GM21423 (cell line): ENCODE data around the gene CDPF1.

Experiments
- ATAC-seq: cut with Tn5 transposase; IDR thresholded peaks from one replicate; pipeline ENCODE4 v1.9.1; 2021; ENCODE audit warnings: mild to moderate bottlenecking, moderate library complexity; ENCODE audit not compliant: unreplicated experiment

CDPF1 gene

DNA sequence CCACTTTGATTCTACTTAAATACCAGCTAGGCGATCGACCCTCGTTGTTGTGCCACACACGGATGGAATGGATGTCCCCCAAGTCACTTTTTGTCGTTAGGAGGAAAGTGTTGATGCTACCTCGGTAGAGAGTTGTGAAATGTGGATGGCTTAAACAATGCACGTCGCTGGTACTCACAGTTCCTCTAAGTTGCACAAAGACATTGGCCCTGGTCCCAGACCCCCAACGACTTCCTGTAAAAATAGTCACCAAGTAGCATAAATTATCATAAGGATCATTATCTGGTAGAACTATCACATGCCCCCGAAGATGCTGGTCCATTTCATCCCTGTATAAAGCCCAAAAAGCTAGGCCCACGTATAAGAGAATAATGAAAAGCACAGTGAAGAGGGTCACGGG is 9.3 kb upstream of the CDPF1 start:
- ATAC-seq: no peak

DNA sequence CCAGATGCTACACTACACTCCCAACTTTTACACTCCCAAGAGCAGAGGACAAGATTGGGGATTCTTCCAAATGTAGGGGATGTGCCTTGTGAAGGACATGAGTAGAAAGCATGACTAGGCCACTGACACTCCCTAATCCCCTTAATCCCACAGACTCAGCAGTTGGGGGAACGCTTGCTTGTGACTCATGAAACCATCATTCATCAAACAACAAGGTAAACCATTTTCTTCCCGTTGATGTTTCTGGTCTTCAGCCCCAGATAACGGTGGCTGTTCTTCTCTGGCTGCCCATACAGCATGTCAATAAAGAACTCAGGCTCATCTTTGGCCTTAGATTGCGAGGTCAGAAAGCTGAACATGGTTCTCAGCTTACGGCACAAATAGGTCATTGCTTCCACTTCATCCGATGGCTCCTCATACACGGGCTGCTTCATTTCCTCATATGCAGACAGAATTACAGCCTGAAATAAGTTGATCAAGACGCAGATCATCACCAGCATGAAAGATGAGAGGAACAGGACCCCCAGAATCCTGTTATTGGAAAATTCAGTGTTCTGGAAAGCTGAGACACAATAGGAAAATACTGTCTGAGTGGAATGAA is 6.4 kb upstream of the CDPF1 start:
- no peak for ATAC-seq

DNA sequence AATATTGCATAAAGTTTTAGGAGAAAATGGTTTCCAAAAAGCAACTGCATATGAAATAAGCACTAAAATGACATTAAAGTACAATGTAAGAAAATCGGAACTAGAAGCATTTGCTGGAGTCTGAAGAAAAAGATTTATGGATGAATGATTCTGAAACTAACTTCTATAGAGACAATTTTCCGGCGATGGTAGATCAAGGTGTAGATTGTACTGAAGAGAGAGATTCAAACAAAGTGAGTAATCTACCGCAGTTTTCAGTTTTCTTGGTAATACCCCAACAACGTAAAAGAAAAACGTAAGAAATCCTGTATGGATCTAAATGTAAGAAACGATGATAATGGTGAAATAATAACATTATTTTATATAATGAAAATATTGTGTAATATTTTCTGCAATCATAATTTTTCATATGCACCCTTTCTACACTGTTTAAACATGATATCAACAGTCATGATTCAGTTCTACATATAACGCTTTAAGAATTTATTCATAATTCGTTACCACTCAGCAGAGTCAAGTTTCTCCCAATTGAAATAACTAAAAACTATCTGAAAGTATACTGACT is 1.8 kb upstream of the CDPF1 start:
- ATAC-seq: no peak

DNA sequence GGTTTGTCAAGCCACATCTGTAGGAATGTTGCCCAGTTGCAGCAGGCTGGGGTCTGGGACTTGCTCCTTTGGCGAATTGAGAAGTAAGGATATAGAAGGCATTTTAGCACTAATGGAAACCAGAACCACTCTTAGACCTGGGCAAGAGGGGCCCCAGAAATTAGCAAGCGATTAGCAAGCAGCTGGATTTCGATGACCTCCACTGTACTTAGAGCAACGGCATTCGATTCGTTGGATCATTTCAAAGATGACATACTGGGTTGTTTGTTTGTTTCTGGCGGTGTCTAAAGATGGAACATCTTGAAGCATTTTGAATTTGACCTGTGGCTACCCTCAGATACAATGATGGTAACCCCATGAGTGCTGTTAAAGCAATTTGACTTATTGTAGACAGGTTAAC is 1.2 kb upstream of the CDPF1 start:
- ATAC-seq: no peak

DNA sequence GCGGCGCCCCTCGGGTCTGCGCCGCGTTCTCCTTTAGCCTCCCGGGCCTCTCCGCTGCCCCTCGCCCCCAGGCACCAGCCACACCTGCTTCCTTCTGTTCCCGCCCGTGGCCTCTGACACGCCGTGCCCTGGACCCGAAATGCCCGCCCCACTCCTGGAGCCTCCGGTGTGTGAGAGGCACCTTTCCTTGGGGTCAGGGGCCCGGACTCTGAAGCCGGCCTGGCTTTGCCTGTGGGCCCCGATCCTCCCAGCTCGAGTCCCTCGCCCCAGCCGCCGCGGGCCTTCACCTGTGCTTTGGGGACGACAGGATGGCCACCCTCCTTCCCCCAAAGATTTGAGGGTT is 661 bp upstream of the CDPF1 start:
- peak; percentile 4 for ATAC-seq

DNA sequence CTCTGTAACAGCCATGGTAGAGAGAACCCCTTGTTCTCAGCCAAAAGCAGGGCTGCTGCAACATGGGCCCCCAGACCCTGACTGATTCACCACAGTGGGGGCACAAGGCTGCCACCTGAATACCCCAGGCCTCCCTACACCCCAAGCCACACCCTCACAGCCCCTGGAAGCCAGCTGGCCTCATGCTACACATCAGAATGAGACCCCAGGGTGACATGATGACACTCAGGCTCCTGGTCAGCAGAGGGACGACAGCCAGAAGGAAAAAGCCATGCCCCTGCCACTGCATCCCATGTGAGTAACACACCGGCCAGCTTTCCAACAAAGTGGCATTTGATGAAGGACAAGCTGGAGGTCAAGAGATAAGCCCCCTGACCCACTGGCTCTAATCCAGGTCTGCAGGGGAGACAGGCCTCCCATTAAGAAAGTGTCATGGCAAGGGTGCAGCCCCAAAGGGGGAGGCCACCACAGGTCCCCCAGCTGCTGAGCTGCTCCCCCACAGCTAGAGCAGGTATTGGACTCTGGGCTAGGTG is 2.6 kb downstream of the CDPF1 start:
- ATAC-seq: no peak

DNA sequence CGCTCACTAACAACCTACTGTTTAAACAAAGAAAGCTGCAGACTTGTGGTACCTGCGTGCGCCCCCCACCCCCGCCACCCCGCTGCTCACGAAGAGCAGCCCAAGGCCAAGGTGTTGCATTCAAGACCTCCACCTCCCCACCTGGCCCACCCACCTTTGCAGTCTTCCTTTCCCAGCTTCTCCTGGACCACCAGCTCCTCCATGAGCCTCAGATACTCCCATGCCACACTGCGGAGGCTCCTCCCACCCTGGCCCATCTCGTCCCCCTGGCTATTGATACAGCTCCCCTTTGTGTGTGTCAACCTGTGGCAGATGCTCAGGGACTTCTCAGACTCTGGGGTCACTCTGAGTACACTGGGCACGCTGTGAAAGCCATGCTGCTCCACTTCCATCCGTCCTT is 3.9 kb downstream of the CDPF1 start:
- ATAC-seq: no peak

DNA sequence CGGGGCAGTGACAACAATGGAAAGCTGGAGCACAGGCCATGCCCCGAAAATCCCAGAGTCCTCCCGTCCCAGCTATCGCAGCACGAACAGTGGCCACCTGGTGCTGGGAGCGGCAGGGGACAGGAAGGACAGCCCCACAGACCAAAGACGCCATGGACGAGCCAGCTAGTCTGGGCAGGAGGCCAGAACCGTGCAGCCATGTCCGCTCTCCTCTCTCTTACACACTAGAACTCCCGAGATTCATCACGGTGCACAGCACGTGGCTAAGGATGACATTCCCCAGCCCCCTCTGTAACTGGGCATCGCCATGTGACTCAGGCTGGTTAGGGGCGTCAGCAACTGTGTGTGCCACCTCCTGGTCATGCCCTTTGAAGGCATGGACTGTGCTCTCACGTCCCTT is 4.6 kb downstream of the CDPF1 start:
- ATAC-seq: no peak

DNA sequence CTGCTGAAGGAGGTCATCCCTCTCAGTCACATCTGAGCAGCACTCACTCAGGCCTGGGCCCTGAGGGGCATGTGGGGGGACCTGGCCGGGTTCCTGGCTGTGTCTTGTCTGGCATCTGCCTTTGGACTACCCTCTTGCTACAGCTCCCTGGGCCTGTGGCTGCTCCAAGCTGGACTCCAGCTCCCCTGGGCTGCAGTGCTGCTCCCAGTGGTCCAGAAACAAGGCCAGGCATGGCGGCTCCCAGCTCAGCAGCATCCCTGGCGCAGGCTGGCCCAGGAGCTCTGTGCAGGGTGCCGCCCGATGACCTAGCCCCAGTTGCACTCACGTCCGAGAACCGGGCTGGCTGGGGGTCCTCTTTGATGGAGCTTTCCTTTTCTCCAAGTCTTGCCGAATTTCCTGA is 5.3 kb downstream of the CDPF1 start:
- ATAC-seq: no peak

DNA sequence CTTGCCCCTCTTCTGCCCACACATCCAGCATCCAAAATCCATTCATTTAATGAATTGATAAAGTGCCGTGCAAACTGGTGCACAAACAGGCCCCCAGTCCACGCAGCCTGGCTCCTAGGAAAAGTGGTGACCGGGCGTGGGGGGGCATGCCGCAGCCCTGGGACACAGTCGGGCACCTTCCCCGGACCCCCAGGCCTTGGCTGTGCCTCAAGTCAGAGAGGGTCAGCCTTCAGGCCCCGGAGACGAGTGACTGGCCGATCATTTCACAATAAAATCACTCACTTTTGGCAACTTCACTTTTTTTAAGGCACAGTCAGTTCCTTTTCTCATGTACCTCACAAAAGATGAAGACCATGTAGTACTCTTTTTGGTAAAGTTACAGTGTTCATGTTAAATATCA is 8.0 kb downstream of the CDPF1 start:
- ATAC-seq: no peak

DNA sequence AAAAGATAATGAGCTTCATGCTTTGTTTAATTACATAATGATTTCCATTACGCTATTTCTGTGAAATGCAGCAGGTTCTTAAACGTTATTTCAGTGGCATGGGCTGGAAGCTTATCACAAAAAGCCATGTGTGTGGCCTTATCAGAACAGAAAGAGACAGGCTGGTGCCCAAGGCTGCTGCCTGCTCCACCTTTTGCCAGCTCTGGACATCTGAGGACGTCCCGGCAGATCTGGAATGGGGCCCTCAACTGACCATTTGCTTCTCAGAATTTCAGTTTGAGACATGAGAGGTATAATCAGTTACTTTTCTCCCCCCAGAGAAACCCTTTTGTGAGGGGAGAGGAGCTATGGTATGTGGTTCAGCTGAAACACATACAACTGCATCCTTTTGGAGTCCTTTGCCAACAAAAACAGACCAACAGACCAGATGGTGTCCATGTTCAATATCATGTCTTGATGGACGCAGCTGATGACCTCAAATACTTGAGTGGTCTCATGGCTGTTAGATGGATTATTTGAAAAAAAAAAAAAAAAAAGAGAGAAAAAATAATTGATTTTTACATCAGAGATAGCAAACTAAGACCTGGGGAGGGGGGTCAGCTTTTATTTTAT is 8.6 kb downstream of the CDPF1 start:
- no peak for ATAC-seq

DNA sequence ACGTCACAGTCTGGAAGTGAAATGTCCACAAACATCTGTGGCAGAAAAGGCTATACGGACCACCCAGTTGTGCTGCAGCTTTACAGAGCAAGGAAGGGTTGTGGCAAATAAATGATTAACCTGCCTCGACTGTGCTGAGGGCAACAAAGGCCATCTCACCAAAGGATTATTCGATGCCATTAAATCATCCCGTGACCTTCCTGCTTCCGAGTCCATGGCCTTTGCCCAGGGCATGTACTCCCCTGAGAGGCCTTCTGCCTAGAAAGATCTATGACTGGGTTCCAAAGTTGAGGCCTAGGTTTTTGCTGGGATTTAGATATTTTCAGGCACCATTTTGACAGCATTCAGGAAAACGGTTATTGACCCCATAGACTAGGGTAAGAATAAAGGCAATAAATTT is 9.2 kb downstream of the CDPF1 start:
- no peak for ATAC-seq

DNA sequence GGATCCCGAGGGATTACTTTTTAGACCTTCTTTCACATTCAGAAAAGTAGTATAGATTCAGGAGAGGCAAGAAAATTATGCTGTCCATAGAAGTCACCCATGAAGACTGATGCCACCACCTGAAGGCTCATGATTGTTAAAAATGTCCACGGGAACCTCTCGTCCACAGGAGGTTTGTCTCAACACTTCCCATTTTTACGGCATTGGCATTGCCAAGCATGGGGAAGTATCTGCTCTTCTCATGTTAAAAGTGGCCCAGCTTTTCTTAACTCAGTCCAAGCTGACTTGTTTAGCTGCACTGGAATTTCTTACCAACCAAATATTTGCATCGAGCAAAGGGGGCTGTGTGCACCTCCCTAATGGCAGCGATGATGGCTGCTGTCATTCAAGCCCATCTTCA is 9.6 kb downstream of the CDPF1 start:
- ATAC-seq: no peak

DNA sequence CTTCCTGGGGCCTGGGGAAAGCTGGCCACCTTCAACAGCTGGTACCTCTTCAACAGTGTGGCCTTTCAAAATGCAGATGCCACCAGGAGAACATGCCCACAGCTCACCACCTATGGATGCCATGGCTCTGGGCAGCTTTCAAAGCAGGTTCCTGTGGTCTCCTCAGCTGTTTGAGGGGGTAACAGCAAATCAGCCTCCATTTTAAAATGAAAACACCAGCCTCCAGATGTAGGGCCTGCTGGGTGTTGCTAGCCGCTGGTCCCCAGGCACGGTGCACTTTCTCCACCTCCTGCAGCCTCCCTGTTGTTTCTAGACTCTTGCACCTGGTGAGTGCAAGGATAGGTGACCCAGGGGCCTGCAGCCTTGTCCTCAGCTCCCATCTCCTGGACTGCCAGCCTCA is 10.0 kb downstream of the CDPF1 start:
- no peak for ATAC-seq

DNA sequence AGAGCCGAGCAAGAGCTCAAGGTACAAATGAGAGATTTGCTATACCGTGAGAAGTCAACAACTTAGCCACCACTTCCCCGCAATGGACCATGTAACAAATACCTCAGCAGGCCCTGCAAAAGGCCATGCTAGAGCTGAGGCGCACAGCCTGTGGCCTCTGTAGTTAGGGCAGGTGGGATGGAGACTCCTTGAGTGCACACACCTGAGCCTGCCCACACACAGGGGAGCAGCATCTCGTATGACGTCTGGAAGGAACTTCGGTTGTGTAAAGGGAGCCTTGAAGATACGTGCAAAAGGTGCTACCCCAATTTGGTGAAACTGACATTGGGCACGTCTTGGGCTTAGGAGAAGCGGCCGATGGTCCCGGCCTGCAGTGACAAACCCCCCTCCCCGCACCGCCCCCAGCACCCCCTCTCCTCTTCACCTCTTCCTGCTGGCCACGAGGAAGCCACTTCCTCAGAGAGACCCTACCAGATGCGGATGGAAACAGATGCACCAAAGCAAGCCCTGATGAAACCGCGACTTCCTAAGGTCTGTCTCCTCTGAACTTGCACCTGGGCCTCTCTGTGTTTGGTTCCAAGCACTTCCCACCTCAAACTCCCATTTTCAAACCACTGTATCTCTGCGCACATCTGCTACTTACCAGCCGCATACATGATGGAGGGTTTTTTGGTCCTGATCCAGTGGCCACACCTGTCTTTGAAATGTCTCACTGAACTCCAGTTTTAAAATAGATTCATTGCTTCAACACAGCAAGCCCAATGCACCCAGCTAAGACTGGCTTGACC is 10.6 kb downstream of the CDPF1 start:
- ATAC-seq: no peak

DNA sequence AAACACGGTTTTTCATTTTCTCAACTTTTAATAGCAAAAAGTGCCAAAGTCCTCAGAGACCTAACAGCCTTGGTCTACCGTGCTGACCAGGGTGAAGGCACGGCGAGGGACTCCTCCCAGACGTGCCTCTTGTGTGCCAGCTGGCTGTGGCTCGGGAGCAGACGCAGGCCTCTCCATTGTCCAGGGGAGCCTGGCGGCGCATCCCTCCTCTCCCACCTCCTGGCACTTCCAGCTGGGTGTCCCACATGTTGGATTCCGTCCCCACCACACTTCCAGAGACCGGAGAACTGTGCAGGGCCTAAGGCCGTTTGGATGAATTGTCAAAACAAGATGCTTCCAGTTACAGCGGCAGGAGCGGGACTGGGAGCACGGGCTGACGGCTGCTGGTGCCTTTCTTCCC is 11.6 kb downstream of the CDPF1 start:
- ATAC-seq: no peak

DNA sequence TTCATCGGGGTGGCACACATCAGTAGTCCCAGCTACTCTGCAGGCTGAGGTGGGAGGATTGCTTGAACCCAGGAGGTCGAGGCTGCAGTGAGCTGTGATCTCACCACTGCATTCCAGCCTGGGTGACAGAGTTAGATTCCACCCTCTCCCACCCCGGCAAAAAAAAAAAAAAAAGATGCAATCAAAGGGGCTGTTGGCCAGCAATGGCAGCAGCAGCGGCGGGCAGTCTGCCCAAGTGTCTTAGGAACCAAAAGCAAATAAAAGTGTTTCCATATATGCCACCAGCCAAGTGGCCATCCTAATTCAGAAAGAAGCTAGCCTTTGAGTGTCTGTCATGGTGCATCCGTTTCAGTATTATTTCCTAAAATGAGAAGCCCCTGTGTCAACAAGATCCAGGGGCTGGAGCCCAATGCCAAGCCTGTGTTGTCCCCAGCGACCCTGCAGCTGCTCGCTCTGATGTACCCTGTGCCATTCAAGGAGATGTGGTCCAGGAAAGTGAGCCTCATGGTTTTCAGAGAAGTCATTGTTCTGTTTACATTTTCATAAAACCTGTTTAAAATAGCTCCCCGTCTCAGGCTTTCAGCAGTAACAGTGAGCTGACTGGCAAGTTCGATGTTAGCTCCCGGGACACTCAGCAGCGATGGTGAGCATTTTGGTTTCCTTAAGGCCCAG is 12.5 kb downstream of the CDPF1 start:
- ATAC-seq: no peak

DNA sequence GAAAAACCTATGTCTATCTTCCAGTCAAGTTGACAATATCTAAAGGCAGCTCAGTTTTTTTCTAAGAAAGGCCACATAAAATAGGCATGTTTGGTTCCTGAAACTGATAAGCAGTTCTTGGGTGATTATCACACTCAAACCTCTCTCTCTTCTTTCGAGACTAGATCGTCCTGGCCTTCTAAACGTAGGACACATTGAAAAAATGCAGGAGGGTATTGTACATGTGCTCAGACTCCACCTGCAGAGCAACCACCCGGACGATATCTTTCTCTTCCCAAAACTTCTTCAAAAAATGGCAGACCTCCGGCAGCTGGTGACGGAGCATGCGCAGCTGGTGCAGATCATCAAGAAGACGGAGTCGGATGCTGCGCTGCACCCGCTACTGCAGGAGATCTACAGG is 15.1 kb downstream of the CDPF1 start:
- no peak for ATAC-seq

DNA sequence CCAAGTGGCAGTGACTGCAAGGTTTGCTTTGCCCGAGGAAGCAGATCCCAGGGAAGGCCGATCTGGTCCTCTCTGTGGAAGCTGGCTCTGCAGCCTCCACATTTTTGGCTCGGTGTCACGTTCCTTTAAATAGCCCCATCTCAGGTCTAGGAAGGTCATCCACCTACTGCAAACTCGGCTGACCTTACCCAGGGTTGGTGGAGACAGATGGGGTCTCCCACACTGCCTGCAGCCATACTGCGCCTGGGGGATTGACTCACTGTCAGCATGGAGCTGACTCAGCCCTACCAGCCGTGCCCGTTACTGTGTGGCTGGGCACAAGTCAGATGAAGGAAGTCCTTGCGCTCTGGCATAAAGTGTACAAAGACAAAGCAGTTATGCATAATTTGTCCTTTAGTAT is 16.9 kb downstream of the CDPF1 start:
- ATAC-seq: no peak

DNA sequence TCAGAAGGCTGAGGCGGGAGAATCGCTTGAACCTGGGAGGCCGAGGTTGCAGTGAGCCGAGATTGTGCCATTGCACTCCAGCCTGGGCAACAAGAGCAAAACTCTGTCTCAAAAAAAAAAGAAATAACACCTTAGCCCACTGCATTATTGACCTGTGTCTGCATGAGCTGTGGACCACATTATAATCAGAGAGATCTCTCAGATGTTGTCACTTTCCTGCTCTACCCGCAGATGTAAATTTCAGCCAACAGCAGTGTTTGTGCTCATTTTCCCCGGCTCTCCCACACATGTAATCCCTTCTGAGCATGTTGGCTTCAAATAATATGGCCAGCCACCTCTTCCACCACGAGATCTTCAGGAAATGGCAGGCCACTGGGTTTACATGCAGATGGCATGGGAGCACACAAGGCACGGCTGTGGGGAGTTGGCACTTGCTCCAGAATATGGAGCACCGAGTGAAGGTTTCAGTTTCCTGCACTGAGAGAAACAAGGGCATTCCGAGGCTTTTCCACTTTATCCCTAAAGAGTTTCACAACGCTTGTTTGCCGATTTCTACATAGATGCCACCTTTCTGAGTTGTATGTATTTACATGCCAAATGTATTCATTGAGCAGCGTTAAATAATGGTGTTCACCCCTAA is 19.7 kb downstream of the CDPF1 start:
- ATAC-seq: no peak

DNA sequence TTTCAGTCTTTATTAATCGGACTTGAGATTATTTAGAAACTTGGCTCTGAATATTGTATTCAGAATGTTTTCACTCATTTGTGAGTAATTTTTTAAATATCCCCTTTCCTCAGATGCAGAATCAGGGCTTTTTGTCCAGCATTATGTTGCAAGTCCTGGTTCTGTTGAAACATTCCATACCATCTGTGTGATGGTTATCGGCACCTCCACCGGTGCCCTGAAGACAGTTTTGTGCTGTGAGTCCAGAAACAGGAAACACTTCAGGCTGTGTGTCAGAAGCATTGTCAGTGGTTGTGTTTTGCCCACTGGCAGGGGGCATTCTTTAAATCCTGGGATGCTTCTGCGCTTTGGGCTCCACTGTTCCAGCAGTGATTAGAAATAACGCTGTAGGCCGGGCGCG is 20.4 kb downstream of the CDPF1 start:
- no peak for ATAC-seq
